HG02840 (cell line): ENCODE results near the gene TMEM178B.

ENCODE experiments used
- ATAC-seq: cut with Tn5 transposase; IDR thresholded peaks from one replicate; pipeline ENCODE4 v1.9.1; 2021; ENCODE audit warnings: mild to moderate bottlenecking, moderate library complexity, moderate number of reproducible peaks; ENCODE audit not compliant: unreplicated experiment, low FRiP score

TMEM178B gene

DNA sequence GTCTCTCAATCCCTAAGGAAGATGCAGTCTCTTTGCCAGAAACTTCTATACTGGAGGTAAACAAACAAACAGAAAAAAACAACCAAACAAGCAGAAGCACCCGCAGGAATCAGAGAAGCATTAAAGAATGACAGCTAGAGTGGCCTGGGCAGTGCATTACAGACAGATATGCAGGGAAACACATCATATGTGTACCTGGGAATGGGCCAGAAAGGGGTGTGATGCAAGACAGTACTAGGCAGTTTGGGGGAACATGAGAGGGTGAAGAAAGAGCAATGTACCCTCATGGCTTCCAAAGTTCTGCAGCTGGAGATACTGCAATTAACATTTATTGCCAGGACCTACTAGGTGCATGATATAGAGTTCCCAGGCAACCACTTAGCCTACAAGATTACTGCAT lies 177.3 kb downstream of the TMEM178B start:
- no peak for ATAC-seq

DNA sequence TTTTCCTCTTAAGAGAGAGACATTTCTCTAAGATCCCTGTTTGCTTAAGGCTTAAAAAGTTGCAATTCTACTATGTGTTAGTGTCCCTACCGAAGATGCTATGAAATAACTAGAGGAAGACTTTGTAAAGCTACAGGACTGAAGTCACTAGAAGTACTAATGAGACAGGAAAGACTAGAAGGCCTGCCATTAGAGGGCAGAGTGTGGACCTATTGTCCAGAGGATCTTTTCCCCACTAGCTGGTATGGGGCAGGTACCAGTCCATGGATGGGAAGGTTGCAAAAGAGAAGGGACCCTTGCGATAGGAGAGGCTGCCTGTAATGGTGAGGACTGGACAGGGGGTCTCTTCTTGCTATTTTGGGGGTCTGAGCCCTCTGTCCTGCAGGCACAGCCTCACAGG lies 178.1 kb downstream of the TMEM178B start:
- ATAC-seq, result no peak

DNA sequence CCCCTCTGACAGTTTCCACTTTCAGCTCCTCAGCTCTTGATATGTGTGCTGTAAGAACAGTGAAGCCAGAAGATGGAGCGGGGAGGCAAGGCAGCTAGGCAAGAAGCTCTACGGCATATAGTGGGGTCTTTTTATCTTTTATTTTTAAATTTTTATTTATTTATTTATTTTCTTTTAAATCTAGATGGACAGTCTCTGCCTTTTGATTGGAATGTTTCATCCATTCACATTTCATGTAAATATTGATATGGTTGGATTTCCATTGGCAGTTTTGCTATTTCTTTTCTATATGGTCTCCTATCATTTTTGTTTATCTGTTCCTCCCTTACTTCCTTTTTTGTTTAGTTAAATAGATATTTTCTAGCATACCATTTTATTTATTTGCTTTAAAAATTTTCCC lies 183.7 kb downstream of the TMEM178B start:
- no peak for ATAC-seq

DNA sequence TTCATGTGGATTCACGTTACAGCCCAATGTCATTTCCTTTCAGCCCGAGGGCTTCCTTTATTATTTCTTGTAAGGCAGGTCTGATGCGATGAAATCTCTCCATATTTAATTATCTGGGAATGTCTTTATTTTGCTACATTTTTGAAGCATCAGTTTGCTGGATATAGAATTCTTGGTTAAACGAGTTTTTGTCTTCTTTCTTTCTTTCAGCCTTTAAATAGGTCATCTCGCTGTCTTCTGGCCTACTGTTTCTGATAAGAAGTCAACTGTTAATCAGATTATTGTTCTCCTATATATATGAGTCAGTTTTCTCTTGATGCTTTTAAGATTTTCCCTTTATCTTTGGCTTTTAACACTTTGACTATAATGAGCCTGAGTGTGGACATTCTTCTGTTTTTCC lies 184.7 kb downstream of the TMEM178B start:
- ATAC-seq, result no peak

DNA sequence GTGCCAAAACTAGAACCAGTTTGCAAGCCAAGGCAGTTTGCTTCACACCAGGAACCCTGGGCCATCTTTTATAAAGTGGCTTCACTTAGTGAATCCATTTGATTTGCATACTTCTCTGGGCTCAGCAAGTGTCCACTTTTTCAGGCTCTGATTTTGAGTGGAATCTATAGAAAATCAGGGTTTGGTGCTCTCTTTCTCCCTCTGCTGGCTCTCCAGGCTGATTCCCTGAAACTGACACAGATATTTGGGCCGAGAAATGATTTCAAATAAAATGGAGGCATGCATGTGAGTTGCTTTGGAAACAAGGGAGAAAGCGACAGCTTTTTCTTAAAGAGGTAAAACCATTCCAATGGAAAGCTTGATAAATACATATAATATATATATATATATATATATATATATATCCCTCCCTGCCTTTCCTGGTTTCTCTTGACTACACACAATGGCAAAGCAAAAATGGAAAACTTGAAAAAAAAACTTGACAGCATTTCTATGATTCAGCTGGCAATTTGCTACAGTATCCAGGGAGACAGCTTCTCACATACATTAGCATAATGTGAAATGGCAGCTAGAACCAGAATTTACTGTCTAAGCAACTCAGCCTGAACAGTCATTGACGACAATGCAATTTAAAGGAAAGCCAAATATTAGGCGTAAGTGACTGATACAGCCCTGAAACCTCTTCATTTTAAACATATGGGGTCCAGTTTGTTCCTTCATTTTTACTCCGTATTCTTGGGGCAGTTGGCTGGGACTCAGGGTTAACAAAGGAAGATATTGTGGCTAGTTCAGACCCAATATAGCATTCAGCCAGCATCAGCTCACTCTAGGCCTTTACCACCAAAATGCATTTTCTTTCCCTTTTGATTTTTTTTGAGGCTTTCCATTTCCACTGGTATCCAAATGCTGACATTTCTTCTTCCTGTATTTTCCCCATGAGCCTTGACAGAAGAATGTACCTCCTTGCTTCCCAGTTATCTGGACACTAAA lies 188.5 kb downstream of the TMEM178B start:
- ATAC-seq, result no peak

DNA sequence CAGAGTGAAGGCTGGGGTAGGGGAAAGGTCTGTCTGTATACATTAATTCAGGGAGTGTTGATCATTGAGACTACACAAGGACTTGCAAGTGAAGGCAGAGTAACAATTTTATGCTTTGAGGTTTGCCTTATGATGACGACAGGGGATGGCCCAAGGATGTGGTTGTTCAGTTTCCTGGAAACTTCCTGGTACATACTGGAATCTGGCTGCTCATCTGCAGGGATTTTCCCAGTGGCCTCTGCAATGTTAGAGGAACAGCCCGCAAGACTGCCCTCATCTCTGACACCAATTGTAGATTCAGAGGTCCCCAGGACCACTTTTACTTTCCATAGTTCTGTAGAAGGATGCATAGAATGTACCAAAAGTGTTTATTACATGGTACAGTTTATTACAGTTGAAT lies 189.6 kb downstream of the TMEM178B start:
- no peak for ATAC-seq

DNA sequence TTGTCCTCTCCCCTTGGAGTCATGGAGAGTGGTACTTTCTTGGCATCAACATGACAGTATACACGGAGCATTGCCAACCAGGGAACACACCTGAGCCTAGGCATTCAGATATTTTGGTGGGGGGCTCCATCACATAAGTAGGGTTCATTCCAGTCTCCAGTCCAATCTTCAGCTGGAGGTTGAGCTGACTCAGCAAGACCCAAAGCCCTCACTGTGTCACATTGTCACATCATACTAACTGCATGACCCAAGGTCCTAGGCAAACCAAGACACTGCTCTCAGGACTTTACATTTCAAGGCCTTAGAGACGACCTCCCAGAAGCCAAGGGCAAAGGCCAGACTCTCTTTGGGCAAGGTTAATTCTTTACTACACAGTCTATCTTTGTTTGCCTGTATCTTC lies 190.1 kb downstream of the TMEM178B start:
- no peak for ATAC-seq

DNA sequence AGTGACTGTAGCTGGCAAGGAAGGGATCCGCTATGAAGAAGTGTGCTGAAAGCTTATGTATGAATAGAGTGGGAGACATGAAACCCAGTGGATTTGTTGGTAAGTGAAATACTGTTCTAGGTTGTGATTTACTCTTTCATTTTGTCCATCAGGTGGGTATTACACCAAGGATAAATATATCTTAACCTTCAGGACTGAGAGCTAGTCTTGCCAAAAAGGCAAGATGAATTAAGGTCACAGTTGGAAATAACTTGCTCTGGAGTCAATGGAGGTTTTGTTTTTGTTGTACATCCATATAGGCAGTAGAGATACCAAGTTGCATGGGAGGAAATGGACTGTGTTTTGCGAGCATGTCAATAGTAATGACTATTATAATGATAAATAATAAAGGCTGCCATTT lies 190.6 kb downstream of the TMEM178B start:
- no peak for ATAC-seq

DNA sequence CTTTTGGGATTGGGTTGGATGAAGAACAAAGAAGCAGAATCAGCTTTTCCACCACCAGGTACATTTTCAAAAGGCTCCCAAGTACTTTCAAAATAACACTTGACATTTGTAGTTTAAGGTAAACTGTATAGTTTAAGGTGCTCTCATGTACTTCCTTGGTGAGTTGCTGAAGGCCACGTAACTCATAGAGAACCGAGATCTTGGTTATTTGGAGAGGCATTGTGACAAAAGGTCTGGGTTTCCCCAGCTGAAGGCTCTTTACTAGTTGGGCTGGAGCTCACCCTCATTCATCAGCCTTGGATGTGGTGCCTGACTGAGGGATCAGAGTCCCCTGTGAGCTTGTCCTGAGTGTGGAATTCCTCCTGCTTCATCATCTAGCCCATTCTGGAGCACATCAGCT lies 191.8 kb downstream of the TMEM178B start:
- ATAC-seq, result no peak

DNA sequence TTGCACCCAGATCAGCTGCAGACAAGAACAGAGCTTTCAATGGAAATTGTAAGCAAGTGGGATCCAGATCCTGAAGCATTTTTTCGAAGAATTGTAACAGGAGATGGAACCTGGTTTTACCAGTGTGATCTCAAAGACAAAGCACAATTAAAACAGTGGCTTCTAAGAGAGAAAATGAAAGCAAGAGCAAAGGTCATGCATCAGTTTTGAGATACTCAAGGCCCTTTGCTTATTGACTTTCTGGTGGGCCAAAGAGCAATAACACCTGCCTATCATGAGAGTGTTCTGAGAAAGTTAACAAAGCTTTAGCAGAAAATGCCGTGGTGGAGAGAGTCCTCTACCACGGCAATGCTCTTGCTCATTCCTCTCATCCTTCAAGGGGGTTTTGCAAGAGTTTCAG lies 194.8 kb downstream of the TMEM178B start:
- no peak for ATAC-seq

DNA sequence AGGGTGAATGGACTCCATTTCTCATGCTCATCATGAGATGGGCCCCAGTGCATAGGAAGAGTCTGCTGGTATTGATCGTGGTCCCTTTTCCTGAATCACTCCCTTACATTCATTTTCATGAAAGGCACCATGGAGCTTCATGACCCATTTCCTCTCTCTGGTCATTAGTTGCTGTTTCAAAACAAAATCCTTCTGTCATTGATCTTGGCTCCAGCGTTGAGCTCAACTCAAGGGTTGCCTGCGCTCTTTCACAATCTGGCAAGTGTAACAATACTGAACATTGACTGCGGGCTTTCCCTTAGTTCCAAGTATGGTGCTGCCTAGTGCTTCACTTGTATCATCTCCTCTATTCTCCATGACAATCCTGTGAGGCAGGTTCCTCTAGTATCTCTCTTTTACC lies 197.6 kb downstream of the TMEM178B start:
- no peak for ATAC-seq

DNA sequence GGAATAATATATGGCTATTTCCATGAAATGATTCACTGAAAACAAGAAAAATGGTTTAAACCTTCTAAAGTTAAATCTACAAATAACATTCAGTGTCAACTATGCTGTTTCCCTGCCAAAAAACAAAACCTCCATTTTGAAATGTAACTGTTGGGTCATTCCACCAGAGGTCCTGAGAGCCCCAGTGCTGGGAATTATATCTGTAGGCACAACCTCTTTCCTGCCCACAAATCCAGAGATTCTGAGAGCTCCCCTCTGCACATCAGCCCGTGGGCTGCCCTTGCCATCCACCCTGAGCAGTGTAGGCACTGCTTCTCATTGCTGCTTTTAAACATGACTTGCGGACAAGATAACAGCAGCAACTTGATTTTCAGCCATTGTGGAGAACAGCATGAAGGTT lies 198.6 kb downstream of the TMEM178B start:
- no peak for ATAC-seq

DNA sequence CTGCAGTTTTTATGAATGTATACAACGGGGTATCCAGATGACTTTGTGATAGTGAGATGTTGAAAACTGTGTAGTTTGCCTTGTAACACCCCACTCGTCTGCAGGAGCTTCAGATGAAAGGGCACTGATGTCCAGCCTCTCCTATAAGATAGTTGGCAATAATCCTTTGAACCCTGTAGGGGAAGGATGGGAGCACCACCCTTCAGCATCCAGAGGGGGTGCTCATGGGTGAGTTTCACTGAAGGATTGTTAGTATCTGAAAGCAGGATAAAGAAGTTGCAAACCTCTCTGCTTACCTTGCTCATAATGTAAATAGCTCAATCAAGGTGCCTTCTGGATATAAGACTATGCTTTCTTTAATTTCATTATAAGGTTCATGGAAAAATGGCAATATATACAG lies 201.5 kb downstream of the TMEM178B start:
- no peak for ATAC-seq

DNA sequence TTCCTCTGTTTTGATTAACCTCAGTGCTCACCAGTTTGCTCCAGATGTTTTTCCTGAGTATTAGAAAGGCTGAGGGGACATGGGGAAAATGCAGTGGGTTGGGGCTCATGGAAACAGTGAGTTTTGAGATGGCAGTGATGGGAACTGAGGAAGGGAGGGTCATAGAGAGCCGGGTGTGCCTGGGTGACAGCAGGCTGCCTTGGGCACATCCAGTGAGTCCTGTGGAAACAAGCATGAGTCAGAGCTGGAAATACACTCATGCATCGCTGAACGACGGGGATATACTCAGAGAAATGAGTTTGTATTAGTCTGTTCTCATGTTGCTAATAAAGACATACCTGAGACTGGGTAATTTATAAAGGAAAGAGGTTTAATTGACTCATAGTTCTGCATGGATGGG lies 202.2 kb downstream of the TMEM178B start:
- ATAC-seq, result no peak

DNA sequence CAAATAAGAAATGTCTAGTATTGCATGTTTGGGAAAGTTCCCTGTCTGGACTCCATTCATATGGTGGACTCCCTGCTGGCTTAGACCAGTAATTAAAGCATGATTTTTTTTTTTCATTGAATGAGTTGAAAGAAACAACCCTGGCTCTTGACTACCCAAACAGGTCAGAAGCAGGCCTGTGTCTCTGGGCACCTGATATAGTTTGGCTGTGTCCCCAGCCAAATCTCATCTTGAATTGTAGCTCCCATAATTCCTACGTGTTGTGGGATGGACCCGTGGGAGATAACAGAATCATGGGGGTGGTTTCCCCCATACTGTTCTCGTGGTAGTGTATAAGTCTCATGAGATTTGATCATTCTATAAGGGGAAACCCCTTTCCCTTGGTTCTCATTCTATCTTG lies 206.2 kb downstream of the TMEM178B start:
- no peak for ATAC-seq

DNA sequence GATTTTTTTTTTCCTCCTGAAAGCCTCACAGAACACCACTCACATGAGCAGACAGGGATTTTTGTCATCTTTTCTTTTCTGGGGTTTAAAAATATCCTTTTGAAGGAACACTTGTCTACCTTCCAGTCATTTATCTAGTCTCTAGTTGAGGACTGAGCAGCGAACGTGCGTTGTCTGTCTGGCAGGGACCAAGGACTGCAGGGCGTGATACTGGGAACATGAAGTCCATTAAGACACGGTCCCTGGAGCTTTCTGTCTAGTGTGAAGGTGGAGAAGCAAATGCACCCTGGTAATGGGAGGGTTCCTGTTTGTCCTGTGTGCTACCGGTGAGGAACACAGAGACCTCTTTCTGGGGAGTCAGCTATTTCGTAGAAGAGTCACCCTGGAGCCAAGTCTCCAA lies 207.4 kb downstream of the TMEM178B start:
- ATAC-seq, result no peak

DNA sequence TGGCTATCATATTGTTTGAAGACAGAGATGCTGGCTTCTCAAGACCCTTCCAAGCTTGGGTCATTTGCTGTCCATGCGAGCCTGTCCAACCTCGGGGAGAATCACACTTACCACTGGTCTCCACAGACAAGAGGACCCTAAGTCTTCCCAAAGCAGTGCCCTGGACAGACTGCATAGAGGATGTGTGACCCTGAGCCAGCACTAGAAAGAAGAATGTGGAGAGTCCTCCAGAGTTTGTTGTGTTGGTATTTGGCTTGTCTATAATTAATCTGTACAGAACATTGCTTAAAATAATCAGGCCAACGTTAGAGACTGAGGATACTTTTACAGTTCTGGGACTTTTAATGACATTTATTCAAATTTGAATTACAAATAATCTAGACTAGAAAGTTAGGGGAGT lies 212.7 kb downstream of the TMEM178B start:
- no peak for ATAC-seq

DNA sequence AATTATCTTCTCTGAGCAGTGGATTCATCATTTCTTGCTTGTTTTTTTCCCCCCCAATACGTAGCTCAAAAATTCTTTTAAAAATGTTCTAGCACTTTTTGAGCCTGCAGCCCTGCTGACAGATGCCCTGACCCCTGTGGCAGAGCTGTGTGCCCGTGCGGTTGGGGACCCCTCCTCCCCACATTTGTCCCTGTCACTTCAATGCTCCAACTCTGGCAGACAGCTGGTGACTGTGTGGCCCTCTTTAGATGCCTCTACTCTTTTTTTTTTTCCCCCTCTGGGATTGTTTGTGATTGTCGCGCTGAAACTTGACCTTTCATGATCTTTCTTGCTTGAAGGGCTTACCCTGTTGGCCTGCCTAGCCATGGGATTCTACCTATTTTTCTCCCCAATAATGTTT lies 214.1 kb downstream of the TMEM178B start:
- ATAC-seq, result no peak

DNA sequence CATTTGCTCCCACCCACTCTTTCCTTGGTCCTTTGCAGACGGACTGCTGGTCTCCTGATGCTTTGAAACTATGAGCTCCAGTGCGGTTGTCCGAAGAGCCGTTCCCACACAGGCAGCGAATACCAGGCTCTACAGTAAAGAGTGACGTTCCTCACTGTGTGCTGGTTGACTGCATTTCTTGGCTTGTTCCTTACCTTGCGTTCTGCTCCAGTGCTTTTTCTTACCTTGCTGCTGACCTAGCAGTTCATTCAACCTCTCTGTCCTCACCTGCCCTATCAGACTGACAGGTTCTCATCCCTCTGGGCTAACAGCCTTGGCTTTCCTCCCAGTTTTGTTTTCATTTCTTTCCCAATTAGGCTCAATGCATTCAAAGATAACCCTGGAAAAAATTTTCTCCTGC lies 214.8 kb downstream of the TMEM178B start:
- no peak for ATAC-seq

DNA sequence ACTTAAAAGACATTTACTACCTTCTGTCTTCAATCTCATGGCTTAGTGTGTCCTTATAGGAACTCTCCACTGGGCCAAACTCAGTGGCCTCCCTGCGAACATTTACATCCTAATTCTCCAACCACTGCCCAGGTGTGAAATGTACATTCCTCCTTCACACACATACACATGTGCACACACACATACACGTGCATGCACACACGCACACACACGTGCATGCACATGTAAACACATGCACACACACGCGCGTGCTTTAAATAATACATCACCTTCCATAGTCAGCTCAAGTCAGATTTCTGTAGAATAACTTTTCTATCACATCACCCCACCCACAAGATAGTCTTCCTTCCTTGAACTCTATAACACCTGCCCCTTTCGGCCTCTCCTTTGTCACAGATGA lies 216.5 kb downstream of the TMEM178B start:
- ATAC-seq, result no peak

DNA sequence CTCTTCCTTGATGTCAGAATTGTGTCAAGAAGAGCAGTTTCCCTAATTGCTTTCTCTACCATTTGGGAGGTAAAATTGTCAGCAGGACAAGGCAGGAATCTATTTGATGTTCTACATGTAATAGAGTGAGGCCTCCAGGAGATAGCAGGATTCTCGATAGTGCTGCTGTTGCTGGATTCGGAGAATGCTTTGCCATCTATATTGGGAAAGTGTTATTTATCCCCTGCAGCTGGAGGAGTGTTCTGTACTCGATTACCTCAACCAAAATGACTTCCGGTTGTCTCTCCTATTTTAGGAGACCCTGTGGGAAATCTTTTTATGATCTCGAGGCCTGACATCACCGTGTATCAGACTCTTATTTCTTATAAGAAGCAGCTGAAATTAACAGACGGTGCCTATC lies 217.1 kb downstream of the TMEM178B start:
- ATAC-seq, result no peak

DNA sequence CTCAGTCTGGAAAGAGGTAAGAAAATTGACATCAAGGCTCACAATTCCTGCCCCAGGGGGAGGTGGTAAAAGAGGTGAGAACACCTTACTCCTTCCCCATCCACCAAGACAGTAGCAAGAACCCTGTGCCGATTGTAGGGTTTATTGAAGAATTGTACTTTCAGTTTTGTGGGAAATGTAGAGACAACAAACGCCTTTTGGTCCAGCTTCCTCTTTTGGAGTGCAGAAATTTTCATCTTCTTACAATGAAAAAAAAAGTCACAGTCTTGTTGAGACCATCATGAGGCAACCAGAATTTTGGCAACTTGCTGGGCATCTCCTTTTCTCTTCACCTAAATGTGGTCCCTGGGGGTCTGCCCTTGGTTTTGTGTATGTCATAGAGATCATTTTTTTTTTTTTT lies 217.7 kb downstream of the TMEM178B start:
- no peak for ATAC-seq
